ENCODE results near the gene TPI1.
A peak's percentile ranks its signal among the peaks of the same experiment; 100 is the strongest.
"Not testable (repeated sequence)": the region's sequence is repeated elsewhere in the genome, so short reads cannot be mapped to it uniquely, and the experiment has no call there.

TPI1 gene

DNA sequence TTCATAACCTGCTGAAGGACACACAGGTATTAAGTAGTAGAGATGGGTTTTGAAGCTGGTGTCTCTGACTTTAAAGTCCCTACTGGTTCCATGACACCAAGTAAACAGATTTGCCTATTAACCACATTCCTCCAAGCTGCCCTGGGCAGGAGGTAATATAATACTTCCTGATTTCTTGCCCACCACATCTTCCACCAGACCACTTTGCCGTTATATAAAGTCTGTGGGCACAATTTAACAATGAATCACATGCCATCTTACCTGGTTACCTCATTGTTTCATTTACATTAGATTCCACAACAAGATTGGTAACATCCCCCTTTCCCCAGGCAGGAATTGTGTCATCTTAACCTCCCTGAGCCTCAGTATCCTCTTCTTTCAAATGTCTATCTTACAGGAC, 36.4 kb downstream of the TPI1 start:
- Histone ChIP-seq H3K27me3 (ENCODE audit: insufficient read depth, low read length) (no peaks in the 10 kb centered on the region), H2AFZ (ENCODE audit: low read length) (peak overlapping the region; percentile 60; the same call in 1 of the 2 replicates), H3K4me1 (ENCODE audit: insufficient read depth, low read length, severe bottlenecking) (peaks cover 24% of the 10 kb centered on the region), H3K9me2 (ENCODE audit: low read depth, low read length) (no peaks in the 10 kb centered on the region), H3K4me3 (ENCODE audit: low read depth, low read length, poor library complexity, severe bottlenecking) (no peak overlapping the region), H4K20me1 (ENCODE audit: insufficient read depth, low read length) (no peaks in the 10 kb centered on the region), H3K9me3 (ENCODE audit: low read length) (no peaks in the 10 kb centered on the region), H3K9ac (ENCODE audit: low read length) (no peak overlapping the region), H3F3A (ENCODE audit: insufficient read depth, low read length) (no peaks in the 10 kb centered on the region), H3K36me3 (ENCODE audit: insufficient read depth, low read length) (no peaks in the 10 kb centered on the region), H3K4me2 (ENCODE audit: low read length) (peak overlapping the region; percentile 98), H3K79me2 (ENCODE audit: insufficient read depth, low read length) (no peaks in the 10 kb centered on the region), H3K27ac (ENCODE audit: low read depth, low read length, poor library complexity, severe bottlenecking) (no peak overlapping the region)
- no peak for TF ChIP-seq EZH2 (IDR thresholded peaks at IDR 0.05; ENCODE audit: borderline replicate concordance, low read length)
- TF ChIP-seq, protein P1, sequence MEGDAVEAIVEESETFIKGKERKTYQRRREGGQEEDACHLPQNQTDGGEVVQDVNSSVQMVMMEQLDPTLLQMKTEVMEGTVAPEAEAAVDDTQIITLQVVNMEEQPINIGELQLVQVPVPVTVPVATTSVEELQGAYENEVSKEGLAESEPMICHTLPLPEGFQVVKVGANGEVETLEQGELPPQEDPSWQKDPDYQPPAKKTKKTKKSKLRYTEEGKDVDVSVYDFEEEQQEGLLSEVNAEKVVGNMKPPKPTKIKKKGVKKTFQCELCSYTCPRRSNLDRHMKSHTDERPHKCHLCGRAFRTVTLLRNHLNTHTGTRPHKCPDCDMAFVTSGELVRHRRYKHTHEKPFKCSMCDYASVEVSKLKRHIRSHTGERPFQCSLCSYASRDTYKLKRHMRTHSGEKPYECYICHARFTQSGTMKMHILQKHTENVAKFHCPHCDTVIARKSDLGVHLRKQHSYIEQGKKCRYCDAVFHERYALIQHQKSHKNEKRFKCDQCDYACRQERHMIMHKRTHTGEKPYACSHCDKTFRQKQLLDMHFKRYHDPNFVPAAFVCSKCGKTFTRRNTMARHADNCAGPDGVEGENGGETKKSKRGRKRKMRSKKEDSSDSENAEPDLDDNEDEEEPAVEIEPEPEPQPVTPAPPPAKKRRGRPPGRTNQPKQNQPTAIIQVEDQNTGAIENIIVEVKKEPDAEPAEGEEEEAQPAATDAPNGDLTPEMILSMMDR (IDR thresholded peaks at IDR 0.05; ENCODE audit: low read length) = no peak

DNA sequence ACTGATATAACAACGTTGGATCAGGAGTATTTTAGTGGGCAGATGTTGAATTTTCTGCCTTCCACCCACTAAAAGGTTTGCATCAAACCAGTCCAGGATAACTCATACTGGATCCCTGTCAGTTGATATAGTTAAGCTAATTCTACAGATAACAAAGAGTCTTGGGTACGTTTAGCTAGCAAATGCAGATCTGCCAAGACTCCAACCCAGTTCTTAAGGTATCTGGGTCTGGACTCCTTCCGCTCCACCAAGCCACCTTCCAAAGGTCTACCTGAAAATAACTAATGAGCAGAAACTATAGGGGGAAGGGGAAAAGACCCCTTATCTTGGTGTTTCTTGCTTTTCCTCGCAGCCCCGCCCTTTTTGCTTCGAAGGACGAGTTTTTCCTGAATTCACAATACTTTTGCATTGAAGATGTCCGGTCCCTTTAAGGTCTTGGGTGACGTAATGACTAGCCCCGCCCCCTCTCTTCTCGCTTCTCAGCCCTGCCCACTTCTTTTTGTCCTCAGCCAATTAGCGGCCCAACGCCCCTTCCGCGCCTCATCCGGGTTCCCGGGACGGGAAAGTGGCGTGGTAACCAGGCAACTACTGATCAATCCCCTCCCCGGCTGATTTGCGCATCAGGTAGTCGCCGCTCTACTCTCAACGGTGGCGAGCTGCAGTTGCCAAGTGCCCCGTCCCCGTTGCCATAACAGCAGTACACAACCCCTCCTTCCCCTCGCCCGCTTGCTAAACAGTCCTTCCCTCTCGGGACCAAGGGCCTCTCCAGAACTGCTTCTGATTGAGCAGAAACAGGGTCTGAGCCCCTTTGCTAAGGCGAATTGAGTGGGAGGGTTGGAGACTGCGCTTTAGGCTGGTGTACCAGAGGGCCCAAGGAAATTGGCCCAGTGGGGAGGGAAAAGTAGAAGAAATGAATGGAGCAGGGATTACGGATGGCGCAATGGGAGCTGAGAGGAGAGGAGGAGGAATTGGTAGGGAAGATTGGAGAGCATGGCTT, 37.2 kb downstream of the TPI1 start, which contains the start of gene LRRC23:
Gene LRRC23, plus strand, starts transcription at position 543 of the 997 bp plus-strand sequence. CDS start 812 bp downstream, outside the sequence.
- H3K9ac ChIP-seq (ENCODE audit: low read length) = peak within 1 kb of the TSS; percentile 80
- H3K4me1 ChIP-seq (ENCODE audit: insufficient read depth, low read length, severe bottlenecking) = peaks cover 24% of the 10 kb centered on the region
- peak within 1 kb of the TSS; percentile 98 for H3K4me2 ChIP-seq (ENCODE audit: low read length)
- H3K36me3 ChIP-seq (ENCODE audit: insufficient read depth, low read length) = no peaks in the 10 kb centered on the region
- no peaks in the 10 kb centered on the region for H3K9me2 ChIP-seq (ENCODE audit: low read depth, low read length)
- no peak for TF ChIP-seq EZH2 (IDR thresholded peaks at IDR 0.05; ENCODE audit: borderline replicate concordance, low read length)
- TF ChIP-seq, protein P1 (IDR thresholded peaks at IDR 0.05; ENCODE audit: low read length) = no peak
- H3K79me2 ChIP-seq (ENCODE audit: insufficient read depth, low read length) = no peaks in the 10 kb centered on the region
- H3K27ac ChIP-seq (ENCODE audit: low read depth, low read length, poor library complexity, severe bottlenecking) = no peak within 1 kb of the TSS
- H2AFZ ChIP-seq (ENCODE audit: low read length) = peak within 1 kb of the TSS; percentile 60
- H3K4me3 ChIP-seq (ENCODE audit: low read depth, low read length, poor library complexity, severe bottlenecking) = peak within 1 kb of the TSS; percentile 82
- H4K20me1 ChIP-seq (ENCODE audit: insufficient read depth, low read length) = no peaks in the 10 kb centered on the region
- H3F3A ChIP-seq (ENCODE audit: insufficient read depth, low read length) = no peaks in the 10 kb centered on the region
- no peaks in the 10 kb centered on the region for H3K9me3 ChIP-seq (ENCODE audit: low read length)
- H3K27me3 ChIP-seq (ENCODE audit: insufficient read depth, low read length) = no peaks in the 10 kb centered on the region

DNA sequence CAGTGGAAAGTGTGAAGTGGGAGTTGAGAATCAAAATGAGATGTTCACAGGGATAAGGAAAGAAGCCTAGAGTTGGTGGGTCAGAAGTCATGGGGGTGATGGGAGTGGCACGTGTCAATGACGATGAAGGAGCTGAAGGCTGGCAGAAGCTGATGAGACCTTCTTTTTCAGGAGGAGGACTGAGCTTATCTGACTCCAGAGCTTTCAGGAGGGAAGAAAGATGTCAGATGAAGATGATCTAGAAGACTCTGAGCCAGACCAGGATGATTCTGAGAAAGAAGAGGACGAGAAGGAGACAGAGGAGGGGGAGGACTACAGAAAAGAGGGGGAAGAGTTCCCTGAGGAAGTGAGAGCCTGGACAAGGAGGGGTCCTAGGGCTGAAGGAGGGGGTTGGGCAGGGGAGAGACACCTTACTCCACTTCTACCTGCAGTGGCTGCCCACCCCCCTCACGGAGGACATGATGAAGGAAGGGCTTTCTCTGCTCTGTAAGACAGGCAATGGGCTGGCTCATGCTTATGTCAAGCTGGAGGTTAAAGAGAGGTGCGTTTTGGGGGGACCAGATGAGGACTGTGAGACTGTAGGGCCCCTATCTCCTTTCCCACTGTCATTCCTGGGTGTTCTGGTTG, 38.2 kb downstream of the TPI1 start:
- H3K27me3 ChIP-seq (ENCODE audit: insufficient read depth, low read length) = no peaks in the 10 kb centered on the region
- H3K9ac ChIP-seq (ENCODE audit: low read length) = peak overlapping the region; percentile 80
- TF ChIP-seq EZH2 (IDR thresholded peaks at IDR 0.05; ENCODE audit: borderline replicate concordance, low read length) = no peak
- TF ChIP-seq, protein P1 (IDR thresholded peaks at IDR 0.05; ENCODE audit: low read length) = no peak
- H3K4me3 ChIP-seq (ENCODE audit: low read depth, low read length, poor library complexity, severe bottlenecking) = peak overlapping the region; percentile 82
- H3K4me2 ChIP-seq (ENCODE audit: low read length) = peak overlapping the region; percentile 98
- H3K9me3 ChIP-seq (ENCODE audit: low read length) = no peaks in the 10 kb centered on the region
- no peaks in the 10 kb centered on the region for H3F3A ChIP-seq (ENCODE audit: insufficient read depth, low read length)
- H3K36me3 ChIP-seq (ENCODE audit: insufficient read depth, low read length) = no peaks in the 10 kb centered on the region
- no peak overlapping the region for H3K27ac ChIP-seq (ENCODE audit: low read depth, low read length, poor library complexity, severe bottlenecking)
- H4K20me1 ChIP-seq (ENCODE audit: insufficient read depth, low read length) = no peaks in the 10 kb centered on the region
- no peak overlapping the region for H2AFZ ChIP-seq (ENCODE audit: low read length)
- H3K9me2 ChIP-seq (ENCODE audit: low read depth, low read length) = no peaks in the 10 kb centered on the region
- no peaks in the 10 kb centered on the region for H3K79me2 ChIP-seq (ENCODE audit: insufficient read depth, low read length)
- peaks cover 17% of the 10 kb centered on the region for H3K4me1 ChIP-seq (ENCODE audit: insufficient read depth, low read length, severe bottlenecking)

DNA sequence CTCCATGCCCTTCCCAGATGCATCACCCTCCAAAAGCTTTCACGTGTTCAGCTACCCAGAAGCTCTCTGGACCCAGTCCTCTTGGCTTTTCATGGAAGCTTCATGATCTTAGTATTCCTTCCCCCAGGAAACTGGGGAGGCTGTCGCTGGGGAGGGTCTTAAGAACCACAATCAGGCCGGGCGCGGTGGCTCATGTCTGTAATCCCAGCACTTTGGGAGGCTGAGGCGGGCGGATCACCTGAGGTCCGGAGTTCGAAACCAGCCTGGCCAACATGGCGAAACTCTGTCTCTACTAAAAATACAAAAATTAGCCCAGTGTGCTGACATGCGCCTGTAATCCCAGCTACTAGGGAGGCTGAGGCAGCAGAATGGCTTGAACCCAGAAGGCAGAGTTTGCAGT, 40.8 kb downstream of the TPI1 start:
- H3K9me3 ChIP-seq (ENCODE audit: low read length); H3K4me2 ChIP-seq (ENCODE audit: low read length); H3K79me2 ChIP-seq (ENCODE audit: insufficient read depth, low read length); H3K9me2 ChIP-seq (ENCODE audit: low read depth, low read length); H3K9ac ChIP-seq (ENCODE audit: low read length); H3K36me3 ChIP-seq (ENCODE audit: insufficient read depth, low read length); H3K27ac ChIP-seq (ENCODE audit: low read depth, low read length, poor library complexity, severe bottlenecking); H2AFZ ChIP-seq (ENCODE audit: low read length); H3K27me3 ChIP-seq (ENCODE audit: insufficient read depth, low read length); H3K4me3 ChIP-seq (ENCODE audit: low read depth, low read length, poor library complexity, severe bottlenecking); H4K20me1 ChIP-seq (ENCODE audit: insufficient read depth, low read length); H3F3A ChIP-seq (ENCODE audit: insufficient read depth, low read length): not testable (repeated sequence)
- peaks cover 17% of the 10 kb centered on the region for H3K4me1 ChIP-seq (ENCODE audit: insufficient read depth, low read length, severe bottlenecking)

Data from OCI-LY1 (cell line).